ENCODE results near the gene TAAR6. TPM values are rescaled to one million over a fixed set of nuclear protein-coding genes. Genes with fewer than 3 reads are reported as not detected.
"Not testable (repeated sequence)": the region's sequence is repeated elsewhere in the genome, so short reads cannot be mapped to it uniquely, and the experiment has no call there.

The TAAR6 gene
- polyA plus RNA-seq, 1 donor from 2014 or later = not detected

DNA sequence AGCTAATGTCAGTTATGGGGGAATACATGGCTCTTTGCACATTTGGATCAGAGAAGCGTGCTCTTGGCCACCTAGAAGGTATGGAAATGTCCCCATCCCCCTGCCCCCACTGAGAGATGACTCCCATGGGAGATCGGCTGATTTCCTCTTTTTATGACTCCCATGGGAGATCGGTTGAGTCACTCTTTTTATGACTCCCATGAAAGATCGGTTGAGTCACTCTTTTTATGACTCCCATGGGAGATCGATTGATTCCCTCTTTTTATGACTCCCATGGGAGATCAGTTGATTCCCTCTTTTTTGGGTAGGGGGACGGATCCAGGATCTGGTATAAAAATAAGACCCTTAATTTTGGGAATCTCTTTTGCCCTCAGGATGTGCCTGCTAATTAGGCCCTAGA is 42.3 kb upstream of the TAAR6 start:
- no peaks in the 10 kb centered on the region for H4K20me1 ChIP-seq (ENCODE audit: insufficient read depth)
- H3K79me2 ChIP-seq (replicated peaks; ENCODE audit: insufficient read depth, low read length) = no peaks in the 10 kb centered on the region
- no peak overlapping the region for H3K27ac ChIP-seq (ENCODE audit: low read length)
- no peaks in the 10 kb centered on the region for H3K27me3 ChIP-seq (ENCODE audit: insufficient read depth, low read depth, low read length)
- TF ChIP-seq SMC3 (conservative IDR thresholded peaks at IDR 0.05; ENCODE audit: poor library complexity) (no peak), MXI1 (conservative IDR thresholded peaks at IDR 0.05; ENCODE audit: poor library complexity, severe bottlenecking) (no peak), POLR2AphosphoS5 (IDR thresholded peaks at IDR 0.05) (no peak), EP300 (conservative IDR thresholded peaks at IDR 0.05; ENCODE audit: poor library complexity, severe bottlenecking) (no peak), EZH2 (IDR thresholded peaks at IDR 0.05; ENCODE audit: borderline replicate concordance, insufficient read depth, low read length, poor library complexity, severe bottlenecking) (no peak), TAF1 (IDR thresholded peaks at IDR 0.05; ENCODE audit: low read depth) (no peak), RAD21 (conservative IDR thresholded peaks at IDR 0.05) (no peak)
- TF ChIP-seq, protein P1, sequence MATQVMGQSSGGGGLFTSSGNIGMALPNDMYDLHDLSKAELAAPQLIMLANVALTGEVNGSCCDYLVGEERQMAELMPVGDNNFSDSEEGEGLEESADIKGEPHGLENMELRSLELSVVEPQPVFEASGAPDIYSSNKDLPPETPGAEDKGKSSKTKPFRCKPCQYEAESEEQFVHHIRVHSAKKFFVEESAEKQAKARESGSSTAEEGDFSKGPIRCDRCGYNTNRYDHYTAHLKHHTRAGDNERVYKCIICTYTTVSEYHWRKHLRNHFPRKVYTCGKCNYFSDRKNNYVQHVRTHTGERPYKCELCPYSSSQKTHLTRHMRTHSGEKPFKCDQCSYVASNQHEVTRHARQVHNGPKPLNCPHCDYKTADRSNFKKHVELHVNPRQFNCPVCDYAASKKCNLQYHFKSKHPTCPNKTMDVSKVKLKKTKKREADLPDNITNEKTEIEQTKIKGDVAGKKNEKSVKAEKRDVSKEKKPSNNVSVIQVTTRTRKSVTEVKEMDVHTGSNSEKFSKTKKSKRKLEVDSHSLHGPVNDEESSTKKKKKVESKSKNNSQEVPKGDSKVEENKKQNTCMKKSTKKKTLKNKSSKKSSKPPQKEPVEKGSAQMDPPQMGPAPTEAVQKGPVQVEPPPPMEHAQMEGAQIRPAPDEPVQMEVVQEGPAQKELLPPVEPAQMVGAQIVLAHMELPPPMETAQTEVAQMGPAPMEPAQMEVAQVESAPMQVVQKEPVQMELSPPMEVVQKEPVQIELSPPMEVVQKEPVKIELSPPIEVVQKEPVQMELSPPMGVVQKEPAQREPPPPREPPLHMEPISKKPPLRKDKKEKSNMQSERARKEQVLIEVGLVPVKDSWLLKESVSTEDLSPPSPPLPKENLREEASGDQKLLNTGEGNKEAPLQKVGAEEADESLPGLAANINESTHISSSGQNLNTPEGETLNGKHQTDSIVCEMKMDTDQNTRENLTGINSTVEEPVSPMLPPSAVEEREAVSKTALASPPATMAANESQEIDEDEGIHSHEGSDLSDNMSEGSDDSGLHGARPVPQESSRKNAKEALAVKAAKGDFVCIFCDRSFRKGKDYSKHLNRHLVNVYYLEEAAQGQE (IDR thresholded peaks at IDR 0.05; ENCODE audit: borderline replicate concordance) = no peak
- TF ChIP-seq, protein P2, sequence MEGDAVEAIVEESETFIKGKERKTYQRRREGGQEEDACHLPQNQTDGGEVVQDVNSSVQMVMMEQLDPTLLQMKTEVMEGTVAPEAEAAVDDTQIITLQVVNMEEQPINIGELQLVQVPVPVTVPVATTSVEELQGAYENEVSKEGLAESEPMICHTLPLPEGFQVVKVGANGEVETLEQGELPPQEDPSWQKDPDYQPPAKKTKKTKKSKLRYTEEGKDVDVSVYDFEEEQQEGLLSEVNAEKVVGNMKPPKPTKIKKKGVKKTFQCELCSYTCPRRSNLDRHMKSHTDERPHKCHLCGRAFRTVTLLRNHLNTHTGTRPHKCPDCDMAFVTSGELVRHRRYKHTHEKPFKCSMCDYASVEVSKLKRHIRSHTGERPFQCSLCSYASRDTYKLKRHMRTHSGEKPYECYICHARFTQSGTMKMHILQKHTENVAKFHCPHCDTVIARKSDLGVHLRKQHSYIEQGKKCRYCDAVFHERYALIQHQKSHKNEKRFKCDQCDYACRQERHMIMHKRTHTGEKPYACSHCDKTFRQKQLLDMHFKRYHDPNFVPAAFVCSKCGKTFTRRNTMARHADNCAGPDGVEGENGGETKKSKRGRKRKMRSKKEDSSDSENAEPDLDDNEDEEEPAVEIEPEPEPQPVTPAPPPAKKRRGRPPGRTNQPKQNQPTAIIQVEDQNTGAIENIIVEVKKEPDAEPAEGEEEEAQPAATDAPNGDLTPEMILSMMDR (IDR thresholded peaks at IDR 0.05; ENCODE audit: poor library complexity, severe bottlenecking) = no peak
- no peaks in the 10 kb centered on the region for H3K9me3 ChIP-seq (ENCODE audit: low read length)
- no peaks in the 10 kb centered on the region for H3K9me2 ChIP-seq (ENCODE audit: insufficient read depth, low read length)
- no peak overlapping the region for H2AFZ ChIP-seq (ENCODE audit: low read depth, low read length)
- H3F3A ChIP-seq (ENCODE audit: insufficient read depth, low read length, poor library complexity, severe bottlenecking) = no peaks in the 10 kb centered on the region
- no peaks in the 10 kb centered on the region for H3K36me3 ChIP-seq (ENCODE audit: insufficient read depth, low read length)
- H3K9ac ChIP-seq (ENCODE audit: low read length) = no peak overlapping the region
- H3K4me2 ChIP-seq (ENCODE audit: low read length) = no peak overlapping the region
- H3K4me3 ChIP-seq (ENCODE audit: low read length) = no peak overlapping the region

DNA sequence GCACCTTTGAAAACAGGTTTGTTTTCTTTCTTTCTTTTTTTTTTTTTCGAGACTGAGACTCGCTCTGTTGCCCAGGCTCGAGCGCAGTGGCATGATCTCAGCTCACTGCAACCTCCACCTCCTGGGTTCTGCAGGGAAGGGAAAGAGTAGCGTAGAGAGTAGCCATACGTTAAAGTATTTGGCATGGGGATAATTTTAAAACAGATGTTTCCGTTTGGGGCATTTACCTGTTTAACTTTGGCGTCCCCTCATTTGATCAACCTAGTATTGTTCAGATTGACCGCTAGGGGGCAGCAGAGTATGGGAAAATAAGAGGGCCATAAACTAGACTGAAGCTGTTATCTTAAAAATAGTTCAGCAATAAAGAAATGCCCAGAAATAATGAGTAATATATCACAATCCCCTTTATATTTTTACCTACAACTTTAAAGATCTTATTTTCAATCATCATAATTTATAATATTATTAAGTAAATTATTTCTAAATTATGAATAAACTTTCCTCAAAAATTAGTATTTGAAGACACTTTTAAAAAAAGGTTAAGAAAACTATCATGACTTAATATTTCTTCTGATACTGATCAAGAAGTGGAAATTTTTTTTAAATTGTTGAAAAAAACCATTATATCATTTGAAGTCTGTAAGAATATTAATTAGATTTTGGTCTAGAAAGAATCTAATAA is 39.7 kb upstream of the TAAR6 start:
- Histone ChIP-seq H3K4me3 (ENCODE audit: low read length) (no peak overlapping the region), H3K36me3 (ENCODE audit: insufficient read depth, low read length) (no peaks in the 10 kb centered on the region), H4K20me1 (ENCODE audit: insufficient read depth) (no peaks in the 10 kb centered on the region), H3K4me2 (ENCODE audit: low read length) (no peak overlapping the region), H3F3A (ENCODE audit: insufficient read depth, low read length, poor library complexity, severe bottlenecking) (no peaks in the 10 kb centered on the region), H2AFZ (ENCODE audit: low read depth, low read length) (no peak overlapping the region), H3K9ac (ENCODE audit: low read length) (no peak overlapping the region), H3K79me2 (replicated peaks; ENCODE audit: insufficient read depth, low read length) (no peaks in the 10 kb centered on the region), H3K9me3 (ENCODE audit: low read length) (no peaks in the 10 kb centered on the region), H3K27ac (ENCODE audit: low read length) (no peak overlapping the region), H3K9me2 (ENCODE audit: insufficient read depth, low read length) (no peaks in the 10 kb centered on the region), H3K27me3 (ENCODE audit: insufficient read depth, low read depth, low read length) (no peaks in the 10 kb centered on the region)
- TF ChIP-seq EP300 (conservative IDR thresholded peaks at IDR 0.05; ENCODE audit: poor library complexity, severe bottlenecking) = no peak
- TF ChIP-seq MXI1 (conservative IDR thresholded peaks at IDR 0.05; ENCODE audit: poor library complexity, severe bottlenecking) = no peak
- TF ChIP-seq, protein P2 (IDR thresholded peaks at IDR 0.05; ENCODE audit: poor library complexity, severe bottlenecking) = peak; percentile 79
- peak; percentile 79 for TF ChIP-seq RAD21 (conservative IDR thresholded peaks at IDR 0.05)
- TF ChIP-seq TAF1 (IDR thresholded peaks at IDR 0.05; ENCODE audit: low read depth) = no peak
- no peak for TF ChIP-seq EZH2 (IDR thresholded peaks at IDR 0.05; ENCODE audit: borderline replicate concordance, insufficient read depth, low read length, poor library complexity, severe bottlenecking)
- TF ChIP-seq POLR2AphosphoS5 (IDR thresholded peaks at IDR 0.05) = no peak
- peak; percentile 75 for TF ChIP-seq SMC3 (conservative IDR thresholded peaks at IDR 0.05; ENCODE audit: poor library complexity)
- TF ChIP-seq, protein P1 (IDR thresholded peaks at IDR 0.05; ENCODE audit: borderline replicate concordance) = no peak

DNA sequence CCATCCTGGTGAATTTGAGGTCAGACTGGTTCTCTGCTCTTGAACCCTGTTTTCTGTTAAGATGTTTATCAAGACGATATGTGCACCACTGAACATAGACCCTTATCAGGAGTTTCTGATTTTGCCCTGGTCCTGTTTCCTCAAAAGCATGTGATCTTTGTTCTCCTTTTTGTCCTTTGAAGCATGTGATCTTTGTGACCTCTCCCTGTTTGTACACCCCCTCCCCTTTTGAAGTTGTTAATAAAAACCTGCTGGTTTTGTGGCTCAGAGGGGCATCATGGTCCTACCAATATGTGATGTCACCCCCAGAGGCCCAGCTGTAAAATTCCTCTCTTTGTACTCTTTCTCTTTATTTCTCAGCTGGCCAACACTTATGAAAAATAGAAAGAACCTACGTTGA is 35.6 kb upstream of the TAAR6 start:
- not testable (repeated sequence) for H3K36me3 ChIP-seq (ENCODE audit: insufficient read depth, low read length); H3K27ac ChIP-seq (ENCODE audit: low read length); H3K4me3 ChIP-seq (ENCODE audit: low read length); H3F3A ChIP-seq (ENCODE audit: insufficient read depth, low read length, poor library complexity, severe bottlenecking); H4K20me1 ChIP-seq (ENCODE audit: insufficient read depth); H3K9me2 ChIP-seq (ENCODE audit: insufficient read depth, low read length); H3K9me3 ChIP-seq (ENCODE audit: low read length); H3K9ac ChIP-seq (ENCODE audit: low read length); H3K79me2 ChIP-seq (replicated peaks; ENCODE audit: insufficient read depth, low read length); H3K27me3 ChIP-seq (ENCODE audit: insufficient read depth, low read depth, low read length); H3K4me2 ChIP-seq (ENCODE audit: low read length); H2AFZ ChIP-seq (ENCODE audit: low read depth, low read length)

Measured in neural cell (in vitro differentiated cells).